ENCODE measurements around the gene RNF187. TPM values are rescaled to one million over a fixed set of nuclear protein-coding genes. Genes with fewer than 3 reads are reported as not detected.

The RNF187 gene
- total RNA-seq, 1 donor from 2014 or later = 101 TPM

DNA sequence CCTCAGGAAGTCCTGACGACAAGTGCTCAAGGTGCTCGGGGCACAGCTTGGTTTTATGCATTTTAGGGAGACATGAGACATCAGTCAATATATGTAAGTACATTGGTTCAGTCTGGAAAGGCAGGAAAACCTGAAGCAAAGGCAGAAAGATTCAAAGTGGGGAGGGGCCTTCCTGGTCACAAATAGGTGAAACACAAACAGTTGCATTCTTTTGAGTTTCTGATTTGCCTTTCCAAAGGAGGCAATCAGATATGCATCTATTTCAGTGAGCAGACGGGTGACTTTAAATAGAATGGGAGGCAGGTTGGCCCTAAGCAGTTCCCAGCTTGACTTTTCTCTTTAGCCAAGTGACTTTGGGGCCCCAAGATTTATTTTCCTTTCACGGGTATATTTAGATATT, 8.9 kb upstream of the RNF187 start:
- DNase-seq = no peak
- intact Hi-C loops (cut with micrococcal nuclease) = no loop called here
- ATAC-seq = no peak

DNA sequence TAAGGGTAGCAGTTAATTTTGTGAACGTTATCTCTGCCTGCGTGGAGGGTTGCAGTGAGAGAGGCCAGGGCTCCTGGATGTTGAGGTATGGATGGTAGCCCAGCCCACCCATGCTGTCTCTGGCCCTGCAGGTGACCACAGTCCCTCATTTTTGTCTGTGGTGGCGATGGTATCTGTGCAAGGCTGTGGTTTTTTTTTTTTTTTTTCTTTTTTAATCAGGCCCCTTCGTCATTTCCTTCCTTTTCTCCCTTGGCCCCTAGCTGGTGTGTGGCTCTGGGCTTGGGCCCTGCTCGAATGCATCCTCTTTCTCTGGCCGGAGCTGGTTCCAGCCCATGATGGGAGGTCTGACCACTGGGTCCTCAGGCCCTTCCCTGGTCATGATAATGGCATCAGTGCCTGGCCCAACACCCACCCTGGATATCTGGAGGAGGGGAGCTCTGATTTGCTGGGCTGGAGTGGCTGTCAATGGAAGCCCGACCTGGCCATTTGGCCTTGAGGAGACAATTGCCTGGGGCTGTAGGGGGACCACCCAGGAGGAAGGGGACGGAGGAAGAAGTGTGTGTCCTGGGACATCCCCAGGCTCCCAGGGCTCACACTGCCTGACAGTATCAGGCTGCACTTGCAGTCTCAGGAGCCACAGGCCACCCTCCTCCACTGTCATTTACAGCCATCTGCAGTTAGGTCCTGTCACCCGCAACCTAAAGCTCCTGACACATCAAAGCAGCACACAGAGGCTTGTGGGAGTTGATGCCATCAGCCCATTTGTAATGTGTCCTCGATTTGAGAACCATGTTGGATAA, 8.1 kb upstream of the RNF187 start:
- intact Hi-C loops (cut with micrococcal nuclease) = no loop called here
- ATAC-seq = no peak
- DNase-seq = no peak

DNA sequence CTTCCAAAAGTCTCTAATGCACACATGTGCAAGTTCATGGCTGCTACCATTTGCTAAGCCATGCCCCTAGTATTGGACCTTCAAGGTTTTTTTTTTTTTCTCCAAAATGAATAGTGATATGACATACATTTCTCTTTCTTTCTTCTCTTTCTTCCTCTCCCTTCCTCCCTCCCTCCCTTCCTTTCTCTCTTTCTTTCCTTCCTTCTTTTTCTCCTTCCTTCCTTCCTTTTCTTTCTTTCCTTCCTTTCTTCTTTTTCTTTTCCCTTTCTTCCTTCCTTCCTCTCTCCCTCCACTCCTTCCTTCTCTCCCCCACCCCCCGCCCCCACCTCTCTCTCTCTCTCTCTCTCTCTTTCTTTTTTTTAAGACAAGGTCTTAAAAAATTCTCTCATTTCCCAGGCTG, 3.4 kb upstream of the RNF187 start:
- ATAC-seq (no peak), DNase-seq (no peak)
- intact Hi-C loops (cut with micrococcal nuclease) = no loop called here

DNA sequence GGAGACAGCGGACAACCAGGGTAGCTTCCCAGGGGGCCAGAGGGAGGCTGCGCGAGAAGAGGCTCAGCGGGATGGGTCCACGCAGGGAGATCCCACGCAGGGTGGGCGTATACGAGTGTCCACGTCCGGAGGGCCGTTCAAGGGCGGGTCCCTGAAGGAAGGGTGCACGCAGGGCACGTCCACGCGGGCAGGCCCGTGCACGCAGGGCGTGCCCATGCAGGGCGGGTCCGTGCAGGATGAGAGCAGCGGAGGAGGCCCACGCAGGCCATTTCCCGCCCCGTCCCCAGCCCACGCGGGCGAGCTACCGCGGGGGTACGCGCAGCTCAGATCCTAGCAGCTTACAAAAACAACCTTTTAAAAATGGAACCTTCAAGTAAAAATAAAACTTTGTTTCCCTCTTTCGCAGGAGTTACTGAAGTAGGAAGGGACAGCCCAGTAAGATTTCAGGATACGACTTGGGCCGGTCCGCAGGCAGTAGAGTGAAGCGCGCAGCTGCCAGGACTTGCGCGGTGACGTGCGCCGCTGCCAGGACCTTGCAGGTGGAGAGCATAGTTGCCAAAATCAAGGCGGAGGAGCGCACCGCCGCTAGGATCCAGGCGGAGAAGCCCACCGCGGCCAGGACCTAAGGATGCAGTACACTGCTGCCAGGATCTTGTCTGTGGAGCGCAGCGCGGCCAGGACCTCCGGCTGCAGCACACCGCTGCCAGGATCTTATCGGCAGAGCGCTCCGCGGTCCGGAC, 416 bp upstream of the RNF187 start:
- intact Hi-C loops (cut with micrococcal nuclease) = no loop called here

DNA sequence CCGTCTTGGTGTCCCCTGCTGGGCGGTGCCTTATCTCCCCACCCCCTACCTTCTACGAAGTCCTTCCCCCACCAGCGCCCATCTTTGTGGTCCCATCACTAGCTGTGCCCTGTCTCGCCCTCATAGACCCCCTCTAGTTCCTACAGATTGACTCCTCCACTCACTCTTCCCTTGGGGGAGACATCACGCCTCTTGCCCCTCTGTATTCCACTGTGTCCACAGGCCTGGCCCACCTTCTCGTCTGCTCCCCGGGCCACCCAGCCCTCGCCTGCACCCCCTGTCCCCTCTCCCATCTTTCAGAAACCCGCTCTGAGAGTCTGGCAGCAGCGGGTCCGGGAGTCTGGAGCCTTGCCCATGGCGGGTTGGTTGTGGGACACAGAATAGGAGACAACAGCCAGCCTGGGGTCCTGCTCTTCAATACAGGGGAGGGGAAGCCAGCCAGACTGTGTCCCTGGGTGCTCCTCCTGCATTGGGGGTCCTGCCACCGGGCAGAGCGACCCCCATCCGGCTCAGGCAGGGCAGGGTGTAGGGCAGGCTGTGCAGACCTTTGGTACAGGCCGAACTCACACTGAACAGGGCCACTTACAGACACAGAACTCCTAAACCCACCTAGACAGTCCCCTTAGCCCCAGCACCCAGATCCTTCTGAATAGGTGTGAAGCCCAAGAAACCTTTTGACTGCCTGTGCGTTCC, 1.1 kb downstream of the RNF187 start:
- intact Hi-C loops (cut with micrococcal nuclease) = no loop called here
- ATAC-seq (no peak), DNase-seq (peak; percentile 42)

More for the DNA sequence above, 416 bp upstream of the RNF187 start:
- ATAC-seq (peak; percentile 74), DNase-seq (peak; percentile 85)

DNA sequence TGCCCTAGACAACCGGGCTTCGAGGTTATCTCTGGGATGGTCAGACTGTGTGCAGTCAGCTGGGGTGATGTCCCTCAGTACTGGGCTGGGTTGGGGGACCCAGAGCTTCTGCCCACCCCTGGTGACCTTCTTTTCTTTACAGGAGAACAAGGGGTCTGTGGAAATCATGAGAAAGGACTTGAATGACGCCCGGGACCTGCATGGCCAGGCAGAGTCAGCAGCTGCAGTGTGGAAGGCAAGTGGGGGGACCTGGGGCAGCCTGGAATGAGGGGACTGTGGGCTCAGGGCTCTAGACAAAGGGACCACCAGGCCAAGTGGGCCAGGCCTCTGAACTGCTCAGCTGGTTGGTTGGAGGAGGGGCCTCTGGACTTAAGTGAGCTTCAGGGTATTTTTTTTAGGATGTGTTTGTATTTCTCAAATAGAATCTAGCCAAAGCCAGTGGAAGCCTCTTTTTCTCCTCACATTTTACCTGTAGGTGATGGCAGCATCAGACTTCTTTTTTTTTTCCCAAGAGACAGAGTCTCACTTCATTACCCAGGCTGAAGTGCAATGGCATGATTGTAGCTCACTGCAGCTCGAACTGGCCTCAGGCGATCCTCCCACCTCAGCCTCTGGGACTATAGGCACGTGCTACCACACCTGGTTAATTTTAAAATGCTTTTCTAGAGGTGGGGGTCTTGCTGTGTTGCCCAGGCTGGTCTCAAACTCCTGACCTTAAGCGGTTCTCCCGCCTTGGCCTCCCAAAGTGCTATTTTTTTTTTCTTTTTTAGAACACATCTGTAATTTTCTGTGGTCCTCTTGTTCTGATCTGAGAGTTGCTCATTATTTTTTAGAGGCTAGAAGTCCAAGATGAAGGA, 1.9 kb downstream of the RNF187 start:
- no peak for DNase-seq
- no peak for ATAC-seq
- intact Hi-C loops (cut with micrococcal nuclease) = no loop called here

DNA sequence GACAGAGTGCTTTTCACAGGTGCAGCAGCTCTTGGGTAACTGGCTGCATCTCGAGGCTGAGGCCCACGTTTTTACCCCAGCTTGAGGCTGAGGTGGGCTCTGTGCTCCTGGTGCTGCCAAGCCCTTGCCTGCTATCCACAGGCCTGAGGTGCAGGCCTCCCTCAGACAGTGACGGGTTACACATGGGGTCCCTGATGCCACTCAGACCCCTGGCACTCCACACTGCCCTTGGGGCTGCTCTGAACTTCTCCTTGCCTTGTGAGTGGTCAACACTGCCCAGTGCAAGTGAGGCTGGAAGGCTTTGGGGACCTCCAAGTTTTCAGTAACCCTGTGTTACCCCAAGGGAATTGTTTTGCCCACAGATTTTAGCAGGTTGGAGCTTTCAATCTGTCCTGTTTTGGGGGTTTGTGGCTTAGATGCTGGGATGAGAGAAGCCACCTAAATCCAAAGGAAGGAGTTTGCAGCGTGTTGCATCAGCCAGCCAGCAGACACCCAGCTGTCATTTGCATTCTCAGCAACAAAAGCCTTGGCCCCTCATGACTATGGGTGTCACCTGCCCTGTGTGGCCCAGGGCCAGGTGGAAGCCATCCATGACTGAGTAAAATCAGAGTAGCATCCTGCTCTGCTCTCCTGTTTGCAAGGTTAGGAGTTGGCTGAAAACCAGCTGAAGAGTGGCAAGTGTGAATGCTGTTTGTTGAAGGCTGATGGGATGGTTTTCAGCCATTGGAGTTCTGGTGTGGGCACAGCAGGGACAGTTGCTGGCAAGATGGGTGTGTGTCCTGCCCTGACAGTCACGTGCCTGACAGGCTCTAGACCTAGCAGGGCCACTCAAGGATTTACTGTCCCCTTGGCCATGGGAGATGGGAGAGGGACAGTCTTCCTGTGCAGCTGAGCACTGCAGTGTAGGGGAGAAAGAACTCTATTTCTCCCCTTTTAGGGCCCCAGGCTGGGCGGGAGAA, 3.2 kb downstream of the RNF187 start:
- ATAC-seq (peak; percentile 71), DNase-seq (peak; percentile 80)
- intact Hi-C loops (cut with micrococcal nuclease) = no loop called here

DNA sequence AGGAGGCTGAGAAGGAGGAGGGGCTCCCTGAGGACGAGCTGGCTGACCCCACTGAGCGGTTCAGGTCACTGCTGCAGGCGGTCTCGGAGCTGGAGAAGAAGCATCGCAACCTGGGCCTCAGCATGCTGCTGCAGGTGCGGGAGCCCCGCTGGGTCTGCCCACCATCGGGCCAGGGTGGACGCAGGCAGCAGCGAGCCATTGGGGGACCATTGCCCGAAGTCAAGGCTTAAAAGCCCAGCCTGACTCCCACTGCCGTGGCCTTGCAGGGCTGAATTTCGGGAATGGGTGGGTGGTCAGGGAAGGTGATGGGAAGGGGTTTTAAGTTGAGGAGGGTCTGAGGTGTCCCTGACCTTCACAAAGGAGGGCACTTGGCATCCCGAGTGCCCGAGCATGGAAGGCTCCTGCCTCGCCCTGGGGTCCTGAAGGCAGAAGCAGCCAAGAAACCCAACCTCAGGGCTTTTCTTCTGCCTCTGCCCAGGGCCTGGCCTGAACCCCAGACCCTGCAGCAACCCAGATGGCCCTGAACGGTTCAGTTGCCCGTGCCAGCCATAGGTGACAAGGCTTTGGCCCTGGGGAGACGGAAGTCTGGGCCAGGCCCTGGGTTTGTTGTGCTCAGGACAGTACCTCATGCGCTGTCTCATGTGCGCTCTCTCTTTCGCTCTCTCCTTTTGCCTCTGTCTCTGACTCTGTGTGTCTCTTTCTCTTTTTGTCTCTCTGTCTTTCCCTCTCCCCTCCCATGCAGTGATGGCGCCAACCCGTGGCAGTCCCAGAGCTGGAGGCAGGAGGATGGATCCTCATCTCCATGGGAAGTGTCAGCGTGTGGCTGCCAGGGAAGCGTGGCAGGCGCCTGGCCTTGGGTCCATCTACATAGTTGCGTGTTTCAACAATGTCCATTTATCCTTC, 6.2 kb downstream of the RNF187 start:
- intact Hi-C loops (cut with micrococcal nuclease) = no loop called here
- no peak for ATAC-seq
- DNase-seq = no peak

DNA sequence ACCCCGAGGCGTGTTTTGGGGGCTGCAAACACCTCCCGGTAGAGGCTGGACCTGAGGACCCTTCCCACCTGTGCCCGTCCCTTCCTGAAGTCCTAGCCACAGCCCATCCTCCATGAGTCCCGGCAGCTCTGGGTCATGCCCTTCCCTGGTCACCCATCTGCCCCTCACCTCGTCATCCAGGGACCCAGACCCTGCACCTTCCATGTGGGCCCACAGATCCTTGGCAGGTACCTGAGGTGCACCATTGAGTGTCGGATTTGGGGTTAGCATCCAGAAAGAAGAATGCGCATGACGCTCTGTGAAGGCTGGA, 6.8 kb downstream of the RNF187 start:
- intact Hi-C loops (cut with micrococcal nuclease) = no loop called here
- ATAC-seq = no peak
- no peak for DNase-seq

DNA sequence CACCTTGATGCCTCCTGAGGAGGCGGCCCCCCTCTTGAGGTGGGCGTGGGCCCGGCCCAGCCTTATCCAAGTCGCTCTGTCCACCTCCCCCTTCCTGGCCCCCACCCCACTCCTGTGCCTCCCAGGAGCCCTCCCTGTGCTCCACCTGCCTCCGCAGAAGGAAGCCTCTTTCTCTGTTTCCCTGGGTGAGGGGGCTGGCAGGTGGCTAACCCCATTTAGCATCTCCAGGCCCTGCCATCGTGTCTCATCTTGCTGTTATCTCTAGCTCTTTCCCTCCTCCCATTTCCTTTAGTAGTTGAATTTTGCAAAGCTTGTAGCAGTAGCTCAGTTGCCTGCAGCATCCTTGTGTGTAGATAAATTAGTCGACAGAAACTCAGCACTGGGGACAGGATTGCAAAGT, 7.2 kb downstream of the RNF187 start:
- no peak for ATAC-seq
- DNase-seq = no peak
- intact Hi-C loops (cut with micrococcal nuclease) = no loop called here

DNA sequence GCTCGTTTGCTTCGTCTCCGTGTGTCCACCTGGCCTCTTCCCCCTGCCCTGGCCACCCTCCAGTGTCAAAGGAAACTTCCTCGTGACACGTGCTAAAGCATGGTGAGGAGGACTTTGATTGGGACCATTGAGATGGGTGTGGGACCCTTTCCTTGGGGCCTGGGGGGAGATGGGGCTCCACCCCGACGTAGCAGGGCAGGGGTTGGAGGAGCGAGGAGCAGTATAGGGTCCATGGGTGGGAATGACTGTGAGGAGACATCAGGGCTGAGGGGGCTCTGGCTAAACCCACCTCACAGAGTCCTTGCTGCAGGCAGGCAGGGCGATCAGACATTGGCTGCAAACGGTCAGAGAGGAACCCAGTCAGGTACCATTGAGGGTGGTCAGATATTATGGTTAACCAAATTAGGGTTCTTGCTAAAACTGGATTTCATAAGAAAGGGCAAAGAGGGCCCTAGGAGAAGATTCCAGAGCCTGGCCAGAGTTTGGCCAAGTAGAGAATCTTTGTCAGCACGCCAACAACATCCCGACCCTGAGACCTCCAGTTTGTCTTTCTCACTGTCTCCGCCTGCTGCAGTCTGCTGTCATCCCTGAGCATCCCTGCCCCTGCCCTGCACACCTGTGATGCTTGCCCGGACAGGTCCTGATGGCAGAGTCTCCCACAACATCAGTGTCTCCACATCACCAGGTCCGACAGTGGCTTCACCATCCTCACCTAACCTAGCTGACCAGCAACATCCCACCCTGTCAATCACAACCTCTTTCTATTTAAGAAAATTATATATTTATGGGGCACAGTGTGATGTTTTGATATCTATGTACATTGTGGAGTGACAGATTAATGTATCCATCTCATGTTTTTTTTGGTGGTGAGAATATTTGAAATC, 8.0 kb downstream of the RNF187 start:
- no peak for ATAC-seq
- intact Hi-C loops (cut with micrococcal nuclease) = no loop called here

DNA sequence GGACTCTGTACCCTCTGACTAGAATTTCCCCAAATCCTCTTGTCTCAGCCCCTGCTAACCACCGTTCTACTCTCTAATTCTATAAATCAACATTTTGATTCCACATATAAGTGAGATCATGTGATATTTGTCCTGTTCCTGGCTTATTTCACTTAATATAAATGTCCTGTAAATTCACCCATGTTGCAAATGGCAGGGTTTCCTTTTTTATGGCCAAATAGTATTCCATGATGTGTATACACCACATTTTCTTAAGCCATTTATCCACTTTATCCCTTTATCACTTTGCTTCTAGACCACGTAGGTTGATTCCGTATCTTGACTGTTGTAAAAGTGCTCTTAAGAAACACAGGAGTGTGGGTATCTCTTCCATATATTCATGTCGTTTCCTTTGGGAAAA, 8.9 kb downstream of the RNF187 start:
- ATAC-seq = no peak
- no peak for DNase-seq
- intact Hi-C loops (cut with micrococcal nuclease) = no loop called here

More for the DNA sequence above, 8.0 kb downstream of the RNF187 start:
- no peak for DNase-seq

DNA sequence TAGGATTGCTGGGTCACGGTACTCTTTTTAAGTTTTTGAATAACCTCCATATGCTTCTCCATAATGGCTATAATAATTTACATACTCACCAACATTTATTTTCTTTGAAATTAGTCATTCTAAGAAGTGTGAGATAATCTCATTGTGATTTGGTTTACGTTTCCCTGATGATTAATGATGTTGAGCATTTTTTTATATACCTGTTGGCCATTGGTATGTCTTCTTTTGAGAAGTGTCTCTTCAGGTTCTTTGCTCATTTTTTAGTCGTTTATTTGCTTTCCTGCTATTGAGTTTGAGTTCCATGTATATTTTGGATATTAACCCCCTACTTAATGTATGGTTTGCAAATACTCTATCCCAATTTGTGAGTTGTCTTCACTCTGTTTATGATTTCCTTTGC, 9.3 kb downstream of the RNF187 start:
- DNase-seq (no peak), ATAC-seq (no peak)
- intact Hi-C loops (cut with micrococcal nuclease) = no loop called here

DNA sequence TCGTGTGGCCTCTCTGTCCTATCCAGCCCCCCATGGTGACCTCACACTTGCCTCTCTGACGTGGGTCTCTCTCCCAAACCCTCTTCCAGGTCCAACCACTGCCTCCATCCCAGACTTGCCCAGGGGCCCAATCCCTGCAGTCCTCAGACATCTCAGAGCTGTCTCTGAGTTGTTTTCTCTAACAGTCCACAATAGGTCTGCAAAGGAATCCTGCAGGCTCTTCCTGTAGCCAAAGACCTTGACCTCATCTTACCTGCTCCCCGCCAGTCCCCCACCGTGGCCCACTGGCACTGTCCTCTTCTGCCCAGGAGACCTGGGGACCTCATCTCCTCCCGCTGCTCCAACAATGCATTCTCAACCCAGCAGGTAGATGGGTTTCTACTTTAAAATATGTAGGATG, 10.0 kb downstream of the RNF187 start:
- DNase-seq (no peak), ATAC-seq (no peak)
- intact Hi-C loops (cut with micrococcal nuclease) = no loop called here

DNA sequence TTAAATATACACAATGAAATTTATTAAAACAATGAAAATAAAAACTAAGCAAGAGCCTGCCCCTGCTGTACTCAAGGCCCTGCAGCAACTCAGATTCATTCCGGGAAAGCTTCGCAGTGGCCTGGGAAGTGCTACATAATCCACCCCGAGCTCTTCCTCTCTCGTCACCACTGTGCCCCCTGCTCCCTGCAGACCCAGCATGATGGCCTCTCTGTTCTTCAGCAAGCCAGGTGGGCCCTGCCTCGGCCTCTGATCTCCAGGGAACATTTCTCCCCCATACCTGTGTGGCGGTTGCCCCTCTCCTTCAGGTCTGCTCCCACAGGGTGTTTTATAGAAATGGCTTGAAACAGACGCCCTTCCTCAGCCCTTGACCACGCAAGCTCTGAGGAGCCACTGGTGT, 10.6 kb downstream of the RNF187 start:
- no peak for DNase-seq
- intact Hi-C loops (cut with micrococcal nuclease) = no loop called here
- ATAC-seq = no peak

DNA sequence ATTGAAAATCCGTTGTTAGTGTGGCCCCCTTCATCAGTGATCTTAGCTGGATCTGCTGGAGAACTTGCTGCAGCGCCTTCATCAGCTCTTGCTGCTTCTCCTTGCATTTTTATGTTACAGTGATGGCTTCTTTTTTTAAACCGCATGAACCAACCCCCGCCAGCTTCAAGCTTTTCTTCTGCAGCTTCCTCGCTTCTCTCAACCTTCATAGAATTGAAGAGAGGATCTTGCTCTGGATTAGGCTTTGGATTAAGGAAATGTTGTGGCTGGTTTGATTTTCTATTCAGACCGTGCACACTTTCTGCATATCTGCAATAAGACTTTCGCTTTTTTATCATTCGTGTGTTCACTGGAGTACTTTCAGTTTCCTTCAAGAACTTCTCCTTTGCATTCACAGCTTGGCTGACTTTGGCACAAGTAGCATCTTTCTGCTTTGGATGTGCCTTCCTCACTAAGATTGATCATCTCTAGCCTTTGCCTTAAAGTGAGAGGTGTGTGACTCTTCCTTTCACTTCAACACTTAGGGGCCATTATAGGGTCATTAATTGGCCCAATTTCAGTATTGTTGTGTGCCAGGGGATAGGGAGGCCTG, 13.1 kb downstream of the RNF187 start:
- intact Hi-C loops (cut with micrococcal nuclease) = no loop called here
- DNase-seq = no peak
- ATAC-seq = no peak

All from left ventricle myocardium superior (tissue), 1 donor.